PFSK-1 (cell line): ENCODE data around the gene CEP104.

ENCODE experiments used
- FOXP2 ChIP-seq: optimal IDR thresholded peaks from 2 replicates; pipeline ENCODE3; 2011; ENCODE audit warnings: borderline replicate concordance, control low read depth, inconsistent platforms; ENCODE audit not compliant: insufficient read depth; ENCODE audit errors: extremely low read length, extremely low read depth
- POLR2AphosphoS5 ChIP-seq: IDR thresholded peaks from 2 replicates; pipeline ENCODE4 v1.6.1; 2012; ENCODE audit warnings: low read depth, mild to moderate bottlenecking, control low read depth, low read length, moderate library complexity
- SIN3A ChIP-seq: IDR thresholded peaks from 2 replicates; pipeline ENCODE4 v1.6.1; 2012; ENCODE audit warnings: mild to moderate bottlenecking, low read length, moderate library complexity, borderline replicate concordance; ENCODE audit not compliant: insufficient read depth
- TAF1 ChIP-seq: IDR thresholded peaks from 2 replicates; pipeline ENCODE4 v1.6.1; 2012; ENCODE audit warnings: low read length, control low read depth, borderline replicate concordance; ENCODE audit not compliant: insufficient read depth
- TF ChIP-seq, protein P1 (sequence below), 2 experiments: IDR thresholded peaks; 2 replicates each; pipeline versions ENCODE4 v1.6.1 to v1.8.0; 2011 to 2012; ENCODE audit warnings: low read depth in 2 of 2, low read length in 2 of 2, control low read depth in 1 of 2, inconsistent platforms in 1 of 2, mild to moderate bottlenecking in 1 of 2, moderate library complexity in 1 of 2; ENCODE audit not compliant: insufficient read depth in 1 of 2

Gene CEP104

DNA sequence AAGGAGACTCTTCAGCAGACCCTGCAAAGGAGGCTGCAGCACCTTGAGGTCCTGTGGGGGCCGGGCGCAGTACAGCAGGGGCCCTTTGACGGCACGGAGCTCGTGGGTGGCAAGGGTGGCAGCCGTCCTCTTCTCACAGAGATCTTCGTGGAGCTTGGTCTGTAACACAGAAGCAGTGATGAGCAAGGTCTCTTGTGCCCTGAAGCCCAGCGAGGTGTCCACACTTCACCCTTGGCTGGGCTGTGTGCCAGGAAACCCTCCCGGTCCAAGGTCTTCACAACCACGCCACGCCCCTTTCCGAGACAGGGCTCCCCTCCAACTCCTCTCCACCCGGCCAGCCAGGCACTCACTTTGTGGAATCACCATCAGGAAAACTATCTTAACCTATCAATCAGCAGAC lies 72.0 kb downstream of the CEP104 start:
- TF ChIP-seq POLR2AphosphoS5 (no peak), SIN3A (no peak), TAF1 (no peak), FOXP2 (no peak)
- TF ChIP-seq, protein P1, sequence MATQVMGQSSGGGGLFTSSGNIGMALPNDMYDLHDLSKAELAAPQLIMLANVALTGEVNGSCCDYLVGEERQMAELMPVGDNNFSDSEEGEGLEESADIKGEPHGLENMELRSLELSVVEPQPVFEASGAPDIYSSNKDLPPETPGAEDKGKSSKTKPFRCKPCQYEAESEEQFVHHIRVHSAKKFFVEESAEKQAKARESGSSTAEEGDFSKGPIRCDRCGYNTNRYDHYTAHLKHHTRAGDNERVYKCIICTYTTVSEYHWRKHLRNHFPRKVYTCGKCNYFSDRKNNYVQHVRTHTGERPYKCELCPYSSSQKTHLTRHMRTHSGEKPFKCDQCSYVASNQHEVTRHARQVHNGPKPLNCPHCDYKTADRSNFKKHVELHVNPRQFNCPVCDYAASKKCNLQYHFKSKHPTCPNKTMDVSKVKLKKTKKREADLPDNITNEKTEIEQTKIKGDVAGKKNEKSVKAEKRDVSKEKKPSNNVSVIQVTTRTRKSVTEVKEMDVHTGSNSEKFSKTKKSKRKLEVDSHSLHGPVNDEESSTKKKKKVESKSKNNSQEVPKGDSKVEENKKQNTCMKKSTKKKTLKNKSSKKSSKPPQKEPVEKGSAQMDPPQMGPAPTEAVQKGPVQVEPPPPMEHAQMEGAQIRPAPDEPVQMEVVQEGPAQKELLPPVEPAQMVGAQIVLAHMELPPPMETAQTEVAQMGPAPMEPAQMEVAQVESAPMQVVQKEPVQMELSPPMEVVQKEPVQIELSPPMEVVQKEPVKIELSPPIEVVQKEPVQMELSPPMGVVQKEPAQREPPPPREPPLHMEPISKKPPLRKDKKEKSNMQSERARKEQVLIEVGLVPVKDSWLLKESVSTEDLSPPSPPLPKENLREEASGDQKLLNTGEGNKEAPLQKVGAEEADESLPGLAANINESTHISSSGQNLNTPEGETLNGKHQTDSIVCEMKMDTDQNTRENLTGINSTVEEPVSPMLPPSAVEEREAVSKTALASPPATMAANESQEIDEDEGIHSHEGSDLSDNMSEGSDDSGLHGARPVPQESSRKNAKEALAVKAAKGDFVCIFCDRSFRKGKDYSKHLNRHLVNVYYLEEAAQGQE (IDR thresholded peaks at IDR 0.05; ENCODE audit: insufficient read depth in 1 of 2, low read depth in 2 of 2, low read length in 2 of 2): no peak

DNA sequence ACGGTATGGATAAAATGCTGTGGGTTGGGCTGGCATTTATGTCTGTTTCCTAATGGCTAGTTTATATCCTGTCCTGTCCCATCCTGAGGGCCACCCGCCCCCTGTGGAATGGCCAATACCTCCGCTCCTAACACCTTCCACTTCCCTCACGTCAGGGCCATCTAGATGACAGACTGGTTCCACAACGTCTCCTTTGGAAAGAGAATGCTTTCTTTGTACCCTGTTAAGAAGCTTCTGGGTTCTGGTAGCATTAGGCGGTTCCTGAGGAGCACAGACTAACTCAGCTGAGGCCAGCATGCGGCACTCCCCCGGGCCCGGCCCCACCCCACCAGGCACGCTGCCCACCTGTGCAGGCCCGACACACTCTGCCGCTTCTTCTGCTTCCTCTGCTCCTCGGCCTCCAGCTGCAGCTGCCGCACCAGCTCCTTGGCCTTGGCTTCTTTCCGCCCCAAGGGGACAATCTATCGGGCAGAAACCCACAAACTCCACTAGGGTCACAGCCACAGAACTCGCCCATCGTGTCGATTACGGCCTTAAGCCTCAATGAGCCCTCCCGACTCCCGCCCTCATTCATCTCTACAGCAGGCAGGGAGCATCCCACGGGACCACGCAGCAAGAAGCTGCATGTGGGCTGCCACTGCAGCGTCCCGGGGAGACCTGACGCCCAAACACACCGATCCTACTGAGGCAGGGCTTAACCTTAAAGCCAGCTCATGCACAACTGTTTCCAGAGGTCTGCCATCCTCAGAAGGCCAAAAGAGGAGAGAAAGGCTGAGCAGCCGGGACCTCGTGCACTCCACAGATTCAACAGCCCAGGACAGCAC lies 73.1 kb downstream of the CEP104 start:
- TF ChIP-seq POLR2AphosphoS5 (no peak), TAF1 (no peak), FOXP2 (no peak), SIN3A (no peak)
- TF ChIP-seq, protein P1 (IDR thresholded peaks at IDR 0.05; ENCODE audit: insufficient read depth in 1 of 2, low read depth in 2 of 2, low read length in 2 of 2): no peak

DNA sequence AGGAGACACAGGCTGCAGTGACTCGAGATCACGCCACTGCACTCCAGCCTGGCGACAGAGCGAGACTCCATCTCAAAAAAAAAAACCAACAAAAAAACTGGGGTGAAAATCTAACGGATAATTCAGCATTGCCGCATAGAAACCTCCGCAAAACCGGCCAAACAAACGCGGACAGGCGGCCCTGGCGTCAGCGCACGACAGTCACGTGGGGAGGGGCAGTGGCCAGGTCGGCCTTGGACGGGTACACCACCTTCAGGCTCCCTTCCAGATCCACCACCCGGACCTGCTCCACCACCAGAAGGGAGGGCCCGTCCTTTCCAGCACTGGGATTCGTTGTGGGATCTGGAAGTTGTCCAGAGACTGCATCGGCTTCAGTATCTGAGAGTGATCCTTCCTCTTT lies 76.1 kb downstream of the CEP104 start:
- TF ChIP-seq TAF1: no peak
- no peak for TF ChIP-seq SIN3A

DNA sequence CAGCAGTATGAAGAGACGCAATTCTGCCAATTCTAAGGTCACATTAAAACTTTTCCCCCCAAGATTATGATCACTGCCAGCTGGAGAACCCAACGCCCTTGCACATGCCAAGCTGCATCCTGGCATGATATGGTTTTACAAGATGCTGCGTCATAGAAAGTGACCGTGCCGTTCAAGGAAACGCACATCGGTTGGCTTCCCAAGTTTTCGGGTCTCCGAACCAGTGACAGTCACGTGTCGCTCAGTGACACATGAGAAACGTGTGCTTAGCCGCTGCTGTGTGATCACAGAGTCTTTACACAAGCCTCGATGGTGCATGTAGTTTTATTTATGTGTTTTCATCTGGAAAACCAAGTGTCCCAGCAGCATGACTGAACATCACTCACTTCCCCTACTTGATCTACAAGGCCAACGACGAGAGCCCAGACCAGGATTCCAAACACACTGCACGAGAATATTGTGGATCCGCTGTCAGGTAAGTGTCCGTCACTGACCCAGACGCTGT lies 77.0 kb downstream of the CEP104 start:
- TF ChIP-seq, protein P1 (IDR thresholded peaks at IDR 0.05; ENCODE audit: insufficient read depth in 1 of 2, low read depth in 2 of 2, low read length in 2 of 2): no peak
- TF ChIP-seq SIN3A (no peak), FOXP2 (no peak), POLR2AphosphoS5 (no peak), TAF1 (no peak)

DNA sequence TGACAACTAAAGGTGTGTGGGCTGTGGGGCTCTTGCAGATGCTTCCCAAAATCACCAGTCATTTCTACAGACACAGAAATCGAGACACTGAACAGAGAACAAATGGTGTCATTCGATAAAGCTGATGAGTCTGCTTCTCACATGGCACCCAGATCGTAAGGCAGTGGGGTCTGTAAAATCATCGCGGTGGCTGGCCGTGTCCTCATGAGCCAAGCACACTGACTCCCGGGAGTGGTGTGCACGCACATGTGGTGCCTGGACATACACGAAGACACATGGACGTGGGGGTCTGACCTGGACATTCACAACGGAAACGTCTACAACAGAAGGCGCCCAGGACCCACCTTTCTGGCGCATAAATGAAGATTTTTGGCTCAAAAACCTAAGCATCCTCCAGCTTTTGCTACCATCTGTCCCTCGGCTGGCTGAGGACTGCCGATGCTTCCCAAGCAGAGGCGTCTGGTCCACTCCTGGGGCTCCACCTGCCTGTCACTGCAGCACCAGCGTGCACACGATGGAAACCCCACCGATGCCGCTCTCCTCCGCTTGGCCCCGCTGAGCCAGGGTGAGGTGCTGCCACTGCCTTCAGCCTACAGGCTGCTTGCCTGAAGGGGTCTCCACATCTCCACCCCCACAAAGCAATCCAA lies 77.6 kb downstream of the CEP104 start:
- no peak for TF ChIP-seq FOXP2
- no peak for TF ChIP-seq SIN3A
- no peak for TF ChIP-seq TAF1
- TF ChIP-seq POLR2AphosphoS5: no peak
- TF ChIP-seq, protein P1 (IDR thresholded peaks at IDR 0.05; ENCODE audit: insufficient read depth in 1 of 2, low read depth in 2 of 2, low read length in 2 of 2): no peak
